HEK293 (cell line): ENCODE measurements around the gene PYGO1.

Experiments used
- BCL11A ChIP-seq: fragments of 450-650 bp; formaldehyde crosslinking; IDR thresholded peaks from 2 replicates; pipeline ENCODE4 v1.5.1; 2016; ENCODE audit warnings: low read depth, missing biosample characterization, missing genetic modification characterization
- GLI2 ChIP-seq: fragments of 450-650 bp; formaldehyde crosslinking; IDR thresholded peaks from 2 replicates; pipeline ENCODE4; 2017; ENCODE audit warnings: missing biosample characterization, missing genetic modification characterization, low read depth, borderline replicate concordance
- KLF16 ChIP-seq: fragments of 450-650 bp; formaldehyde crosslinking; IDR thresholded peaks from 2 replicates; pipeline ENCODE4 v1.5.1; 2017; ENCODE audit warnings: missing biosample characterization, missing genetic modification characterization
- SALL2 ChIP-seq: fragments of 450-650 bp; formaldehyde crosslinking; IDR thresholded peaks from 2 replicates; pipeline ENCODE4 v1.5.0; 2017; ENCODE audit warnings: missing biosample characterization, mild to moderate bottlenecking, missing genetic modification characterization, borderline replicate concordance
- WT1 ChIP-seq: fragments of 450-650 bp; formaldehyde crosslinking; IDR thresholded peaks from 2 replicates; pipeline ENCODE4 v1.5.1; 2016; ENCODE audit warnings: missing biosample characterization, missing genetic modification characterization
- ZFP3 ChIP-seq: fragments of 450-650 bp; formaldehyde crosslinking; IDR thresholded peaks from 2 replicates; pipeline ENCODE4 v1.5.1; 2016; ENCODE audit warnings: low read depth, missing biosample characterization, missing genetic modification characterization
- ZNF133 ChIP-seq: fragments of 450-650 bp; formaldehyde crosslinking; IDR thresholded peaks from 2 replicates; pipeline ENCODE4 v1.5.1; 2016; ENCODE audit warnings: missing biosample characterization, missing genetic modification characterization
- ZNF169 ChIP-seq: fragments of 450-650 bp; formaldehyde crosslinking; IDR thresholded peaks from 2 replicates; pipeline ENCODE4 v1.5.1; 2016; ENCODE audit warnings: missing biosample characterization, missing genetic modification characterization
- ZNF2 ChIP-seq: fragments of 450-650 bp; formaldehyde crosslinking; IDR thresholded peaks from 2 replicates; pipeline ENCODE4 v1.5.1; 2016; ENCODE audit warnings: missing biosample characterization, missing genetic modification characterization
- ZNF211 ChIP-seq: fragments of 450-650 bp; formaldehyde crosslinking; IDR thresholded peaks from 2 replicates; pipeline ENCODE4 v1.5.1; 2016; ENCODE audit warnings: low read depth, missing biosample characterization, missing genetic modification characterization
- ZNF266 ChIP-seq: fragments of 450-650 bp; formaldehyde crosslinking; IDR thresholded peaks from 2 replicates; pipeline ENCODE4 v1.5.1; 2016; ENCODE audit warnings: missing biosample characterization, missing genetic modification characterization, low read depth
- ZNF350 ChIP-seq: fragments of 450-650 bp; formaldehyde crosslinking; IDR thresholded peaks from 2 replicates; pipeline ENCODE4 v1.5.0; 2017; ENCODE audit warnings: missing biosample characterization, mild to moderate bottlenecking, missing genetic modification characterization
- ZNF404 ChIP-seq: fragments of 450-650 bp; formaldehyde crosslinking; IDR thresholded peaks from 2 replicates; pipeline ENCODE4 v1.5.1; 2017; ENCODE audit warnings: missing biosample characterization, missing genetic modification characterization
- ZNF423 ChIP-seq: fragments of 450-650 bp; formaldehyde crosslinking; IDR thresholded peaks from 2 replicates; pipeline ENCODE4 v1.5.1; 2016; ENCODE audit warnings: missing biosample characterization, missing genetic modification characterization
- ZNF433 ChIP-seq: fragments of 450-650 bp; formaldehyde crosslinking; IDR thresholded peaks from 2 replicates; pipeline ENCODE4 v1.5.1; 2016; ENCODE audit warnings: missing biosample characterization, missing genetic modification characterization, low read depth
- ZNF473 ChIP-seq: fragments of 450-650 bp; formaldehyde crosslinking; IDR thresholded peaks from 2 replicates; pipeline ENCODE4 v1.5.1; 2017; ENCODE audit warnings: missing biosample characterization, missing genetic modification characterization
- ZNF48 ChIP-seq: fragments of 450-650 bp; formaldehyde crosslinking; IDR thresholded peaks from 2 replicates; pipeline ENCODE4 v1.5.1; 2016; ENCODE audit warnings: missing biosample characterization, missing genetic modification characterization
- ZNF521 ChIP-seq: fragments of 450-650 bp; formaldehyde crosslinking; IDR thresholded peaks from 2 replicates; pipeline ENCODE4 v1.5.1; 2017; ENCODE audit warnings: missing biosample characterization, mild to moderate bottlenecking, missing genetic modification characterization
- ZNF623 ChIP-seq: fragments of 450-650 bp; formaldehyde crosslinking; IDR thresholded peaks from 2 replicates; pipeline ENCODE4 v1.5.1; 2016; ENCODE audit warnings: missing biosample characterization, missing genetic modification characterization
- ZNF624 ChIP-seq: fragments of 450-650 bp; formaldehyde crosslinking; IDR thresholded peaks from 2 replicates; pipeline ENCODE4 v1.5.1; 2017; ENCODE audit warnings: missing biosample characterization, missing genetic modification characterization
- ZNF670 ChIP-seq: fragments of 450-650 bp; formaldehyde crosslinking; IDR thresholded peaks from 2 replicates; pipeline ENCODE4 v1.5.1; 2016; ENCODE audit warnings: missing biosample characterization, missing genetic modification characterization, low read depth
- ZNF677 ChIP-seq: fragments of 450-650 bp; IDR thresholded peaks from 2 replicates; pipeline ENCODE4 v1.5.0; 2018; ENCODE audit warnings: missing biosample characterization, mild to moderate bottlenecking, missing genetic modification characterization, moderate library complexity
- ZSCAN30 ChIP-seq: fragments of 450-650 bp; IDR thresholded peaks from 2 replicates; pipeline ENCODE4 v1.5.1; 2018; ENCODE audit warnings: missing biosample characterization, mild to moderate bottlenecking, missing genetic modification characterization, moderate library complexity
- TF ChIP-seq, protein P1 (sequence below): fragments of 450-650 bp; formaldehyde crosslinking; IDR thresholded peaks from 2 replicates; pipeline ENCODE4 v1.5.1; 2016; ENCODE audit warnings: missing biosample characterization, missing genetic modification characterization, borderline replicate concordance
- TF ChIP-seq, protein P2 (sequence below): fragments of 450-650 bp; formaldehyde crosslinking; IDR thresholded peaks from 2 replicates; pipeline ENCODE4 v1.5.1; 2016; ENCODE audit warnings: missing biosample characterization, missing genetic modification characterization
- TF ChIP-seq, protein P3 (sequence below): fragments of 450-650 bp; formaldehyde crosslinking; IDR thresholded peaks from 2 replicates; pipeline ENCODE4 v1.5.1; 2016; ENCODE audit warnings: missing biosample characterization, missing genetic modification characterization
- TF ChIP-seq, protein P4 (sequence below): fragments of 450-650 bp; formaldehyde crosslinking; IDR thresholded peaks from 2 replicates; pipeline ENCODE4 v1.5.1; 2016; ENCODE audit warnings: missing biosample characterization, missing genetic modification characterization
- TF ChIP-seq, protein P5 (sequence below): fragments of 450-650 bp; formaldehyde crosslinking; IDR thresholded peaks from 2 replicates; pipeline ENCODE4 v1.5.1; 2016; ENCODE audit warnings: missing biosample characterization, missing genetic modification characterization

The PYGO1 gene

DNA sequence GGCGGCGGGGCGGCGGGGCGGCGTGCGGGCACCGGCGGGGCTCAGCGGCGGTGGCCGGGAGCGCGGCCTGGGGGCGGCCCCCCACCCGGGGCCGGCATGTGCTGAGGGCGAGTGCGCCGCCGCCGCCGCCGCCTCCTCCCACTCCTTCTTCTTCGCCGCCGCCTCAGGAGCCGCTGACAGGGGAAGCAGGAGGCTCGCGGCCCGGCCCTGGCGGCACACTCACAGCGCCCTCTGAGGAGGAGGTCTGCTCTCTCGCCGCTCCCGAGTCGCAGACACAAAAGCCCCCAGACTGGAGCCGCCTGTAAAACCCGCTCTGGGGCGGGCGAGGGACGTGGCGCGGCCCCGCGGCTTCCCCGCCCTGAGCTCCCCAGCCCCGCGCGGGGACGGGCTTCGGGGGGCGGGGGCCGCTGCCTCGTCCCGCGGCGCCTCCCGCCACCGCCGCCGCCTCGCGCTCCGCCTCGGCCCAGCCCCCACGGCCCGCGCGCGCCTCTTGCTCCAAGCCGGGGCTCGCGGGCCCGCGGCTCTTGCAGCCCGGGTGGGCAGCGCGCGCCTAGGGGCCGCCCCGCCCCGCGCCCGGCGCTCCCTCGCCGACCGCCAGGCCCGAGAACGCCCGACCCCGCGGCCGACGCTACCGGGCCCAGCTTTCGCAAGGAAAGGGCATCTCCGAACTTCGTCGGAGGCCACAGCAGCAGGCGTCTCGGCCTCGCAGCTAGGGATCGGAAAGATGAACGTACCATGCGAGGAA is at the start of gene PYGO1 (continued):
- TF ChIP-seq, protein P1, sequence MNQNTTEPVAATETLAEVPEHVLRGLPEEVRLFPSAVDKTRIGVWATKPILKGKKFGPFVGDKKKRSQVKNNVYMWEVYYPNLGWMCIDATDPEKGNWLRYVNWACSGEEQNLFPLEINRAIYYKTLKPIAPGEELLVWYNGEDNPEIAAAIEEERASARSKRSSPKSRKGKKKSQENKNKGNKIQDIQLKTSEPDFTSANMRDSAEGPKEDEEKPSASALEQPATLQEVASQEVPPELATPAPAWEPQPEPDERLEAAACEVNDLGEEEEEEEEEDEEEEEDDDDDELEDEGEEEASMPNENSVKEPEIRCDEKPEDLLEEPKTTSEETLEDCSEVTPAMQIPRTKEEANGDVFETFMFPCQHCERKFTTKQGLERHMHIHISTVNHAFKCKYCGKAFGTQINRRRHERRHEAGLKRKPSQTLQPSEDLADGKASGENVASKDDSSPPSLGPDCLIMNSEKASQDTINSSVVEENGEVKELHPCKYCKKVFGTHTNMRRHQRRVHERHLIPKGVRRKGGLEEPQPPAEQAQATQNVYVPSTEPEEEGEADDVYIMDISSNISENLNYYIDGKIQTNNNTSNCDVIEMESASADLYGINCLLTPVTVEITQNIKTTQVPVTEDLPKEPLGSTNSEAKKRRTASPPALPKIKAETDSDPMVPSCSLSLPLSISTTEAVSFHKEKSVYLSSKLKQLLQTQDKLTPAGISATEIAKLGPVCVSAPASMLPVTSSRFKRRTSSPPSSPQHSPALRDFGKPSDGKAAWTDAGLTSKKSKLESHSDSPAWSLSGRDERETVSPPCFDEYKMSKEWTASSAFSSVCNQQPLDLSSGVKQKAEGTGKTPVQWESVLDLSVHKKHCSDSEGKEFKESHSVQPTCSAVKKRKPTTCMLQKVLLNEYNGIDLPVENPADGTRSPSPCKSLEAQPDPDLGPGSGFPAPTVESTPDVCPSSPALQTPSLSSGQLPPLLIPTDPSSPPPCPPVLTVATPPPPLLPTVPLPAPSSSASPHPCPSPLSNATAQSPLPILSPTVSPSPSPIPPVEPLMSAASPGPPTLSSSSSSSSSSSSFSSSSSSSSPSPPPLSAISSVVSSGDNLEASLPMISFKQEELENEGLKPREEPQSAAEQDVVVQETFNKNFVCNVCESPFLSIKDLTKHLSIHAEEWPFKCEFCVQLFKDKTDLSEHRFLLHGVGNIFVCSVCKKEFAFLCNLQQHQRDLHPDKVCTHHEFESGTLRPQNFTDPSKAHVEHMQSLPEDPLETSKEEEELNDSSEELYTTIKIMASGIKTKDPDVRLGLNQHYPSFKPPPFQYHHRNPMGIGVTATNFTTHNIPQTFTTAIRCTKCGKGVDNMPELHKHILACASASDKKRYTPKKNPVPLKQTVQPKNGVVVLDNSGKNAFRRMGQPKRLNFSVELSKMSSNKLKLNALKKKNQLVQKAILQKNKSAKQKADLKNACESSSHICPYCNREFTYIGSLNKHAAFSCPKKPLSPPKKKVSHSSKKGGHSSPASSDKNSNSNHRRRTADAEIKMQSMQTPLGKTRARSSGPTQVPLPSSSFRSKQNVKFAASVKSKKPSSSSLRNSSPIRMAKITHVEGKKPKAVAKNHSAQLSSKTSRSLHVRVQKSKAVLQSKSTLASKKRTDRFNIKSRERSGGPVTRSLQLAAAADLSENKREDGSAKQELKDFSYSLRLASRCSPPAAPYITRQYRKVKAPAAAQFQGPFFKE (tag by site-specific recombination) = no peak
- TF ChIP-seq ZNF473 (no peak), ZNF169 (no peak), ZNF677 (no peak), GLI2 (tag by site-specific recombination) (no peak), ZNF433 (tag by site-specific recombination) (no peak), ZFP3 (tag by site-specific recombination) (no peak), ZNF623 (no peak), ZNF423 (tag by site-specific recombination) (no peak), BCL11A (tag by site-specific recombination) (no peak), ZNF350 (tag by site-specific recombination) (no peak), ZNF266 (tag by site-specific recombination) (no peak), ZNF2 (tag by site-specific recombination) (no peak), WT1 (tag by site-specific recombination) (no peak), SALL2 (tag by site-specific recombination) (no peak), ZNF670 (tag by site-specific recombination) (no peak), ZNF521 (tag by site-specific recombination) (no peak), ZNF624 (tag by site-specific recombination) (no peak), ZNF404 (no peak), ZNF133 (no peak), ZNF48 (tag by site-specific recombination) (no peak), KLF16 (no peak), ZSCAN30 (tag by site-specific recombination) (0 out of 2 replicates have a peak, but pooled peaks have one; percentile 15), ZNF211 (no peak)
- TF ChIP-seq, protein P2, sequence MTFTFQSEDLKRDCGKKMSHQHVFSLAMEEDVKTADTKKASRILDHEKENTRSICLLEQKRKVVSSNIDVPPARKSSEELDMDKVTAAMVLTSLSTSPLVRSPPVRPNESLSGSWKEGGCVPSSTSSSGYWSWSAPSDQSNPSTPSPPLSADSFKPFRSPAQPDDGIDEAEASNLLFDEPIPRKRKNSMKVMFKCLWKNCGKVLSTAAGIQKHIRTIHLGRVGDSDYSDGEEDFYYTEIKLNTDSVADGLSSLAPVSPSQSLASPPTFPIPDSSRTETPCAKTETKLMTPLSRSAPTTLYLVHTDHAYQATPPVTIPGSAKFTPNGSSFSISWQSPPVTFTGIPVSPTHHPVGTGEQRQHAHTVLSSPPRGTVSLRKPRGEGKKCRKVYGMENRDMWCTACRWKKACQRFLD (tag by site-specific recombination) = no peak
- TF ChIP-seq, protein P3, sequence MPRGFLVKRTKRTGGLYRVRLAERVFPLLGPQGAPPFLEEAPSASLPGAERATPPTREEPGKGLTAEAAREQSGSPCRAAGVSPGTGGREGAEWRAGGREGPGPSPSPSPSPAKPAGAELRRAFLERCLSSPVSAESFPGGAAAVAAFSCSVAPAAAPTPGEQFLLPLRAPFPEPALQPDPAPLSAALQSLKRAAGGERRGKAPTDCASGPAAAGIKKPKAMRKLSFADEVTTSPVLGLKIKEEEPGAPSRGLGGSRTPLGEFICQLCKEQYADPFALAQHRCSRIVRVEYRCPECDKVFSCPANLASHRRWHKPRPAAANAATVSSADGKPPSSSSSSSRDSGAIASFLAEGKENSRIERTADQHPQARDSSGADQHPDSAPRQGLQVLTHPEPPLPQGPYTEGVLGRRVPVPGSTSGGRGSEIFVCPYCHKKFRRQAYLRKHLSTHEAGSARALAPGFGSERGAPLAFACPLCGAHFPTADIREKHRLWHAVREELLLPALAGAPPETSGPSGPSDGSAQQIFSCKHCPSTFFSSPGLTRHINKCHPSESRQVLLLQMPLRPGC (tag by site-specific recombination) = no peak
- TF ChIP-seq, protein P4, sequence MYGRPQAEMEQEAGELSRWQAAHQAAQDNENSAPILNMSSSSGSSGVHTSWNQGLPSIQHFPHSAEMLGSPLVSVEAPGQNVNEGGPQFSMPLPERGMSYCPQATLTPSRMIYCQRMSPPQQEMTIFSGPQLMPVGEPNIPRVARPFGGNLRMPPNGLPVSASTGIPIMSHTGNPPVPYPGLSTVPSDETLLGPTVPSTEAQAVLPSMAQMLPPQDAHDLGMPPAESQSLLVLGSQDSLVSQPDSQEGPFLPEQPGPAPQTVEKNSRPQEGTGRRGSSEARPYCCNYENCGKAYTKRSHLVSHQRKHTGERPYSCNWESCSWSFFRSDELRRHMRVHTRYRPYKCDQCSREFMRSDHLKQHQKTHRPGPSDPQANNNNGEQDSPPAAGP = no peak
- TF ChIP-seq, protein P5, sequence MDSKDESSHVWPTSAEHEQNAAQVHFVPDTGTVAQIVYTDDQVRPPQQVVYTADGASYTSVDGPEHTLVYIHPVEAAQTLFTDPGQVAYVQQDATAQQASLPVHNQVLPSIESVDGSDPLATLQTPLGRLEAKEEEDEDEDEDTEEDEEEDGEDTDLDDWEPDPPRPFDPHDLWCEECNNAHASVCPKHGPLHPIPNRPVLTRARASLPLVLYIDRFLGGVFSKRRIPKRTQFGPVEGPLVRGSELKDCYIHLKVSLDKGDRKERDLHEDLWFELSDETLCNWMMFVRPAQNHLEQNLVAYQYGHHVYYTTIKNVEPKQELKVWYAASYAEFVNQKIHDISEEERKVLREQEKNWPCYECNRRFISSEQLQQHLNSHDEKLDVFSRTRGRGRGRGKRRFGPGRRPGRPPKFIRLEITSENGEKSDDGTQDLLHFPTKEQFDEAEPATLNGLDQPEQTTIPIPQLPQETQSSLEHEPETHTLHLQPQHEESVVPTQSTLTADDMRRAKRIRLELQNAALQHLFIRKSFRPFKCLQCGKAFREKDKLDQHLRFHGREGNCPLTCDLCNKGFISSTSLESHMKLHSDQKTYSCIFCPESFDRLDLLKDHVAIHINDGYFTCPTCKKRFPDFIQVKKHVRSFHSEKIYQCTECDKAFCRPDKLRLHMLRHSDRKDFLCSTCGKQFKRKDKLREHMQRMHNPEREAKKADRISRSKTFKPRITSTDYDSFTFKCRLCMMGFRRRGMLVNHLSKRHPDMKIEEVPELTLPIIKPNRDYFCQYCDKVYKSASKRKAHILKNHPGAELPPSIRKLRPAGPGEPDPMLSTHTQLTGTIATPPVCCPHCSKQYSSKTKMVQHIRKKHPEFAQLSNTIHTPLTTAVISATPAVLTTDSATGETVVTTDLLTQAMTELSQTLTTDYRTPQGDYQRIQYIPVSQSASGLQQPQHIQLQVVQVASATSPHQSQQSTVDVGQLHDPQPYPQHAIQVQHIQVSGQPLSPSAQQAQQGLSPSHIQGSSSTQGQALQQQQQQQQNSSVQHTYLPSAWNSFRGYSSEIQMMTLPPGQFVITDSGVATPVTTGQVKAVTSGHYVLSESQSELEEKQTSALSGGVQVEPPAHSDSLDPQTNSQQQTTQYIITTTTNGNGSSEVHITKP (tag by site-specific recombination) = no peak
